ENCODE results near the gene EHMT1. TPM values are rescaled to one million over a fixed set of nuclear protein-coding genes. Genes with fewer than 3 reads are reported as not detected.

Gene EHMT1
- total and polyA plus RNA-seq, 2 donors from 2014 or later: 15.8 to 92.9 TPM

GRCh38 chr9:137690930-137691645 is 72.3 kb downstream of the EHMT1 start:
- no peak overlapping the region for H3K4me3 ChIP-seq (ENCODE audit: low read length in 3 of 3)
- intact Hi-C loops (cut with DNase I): no loop called here
- FAIRE-seq (no peak), DNase-seq (no peak)
- H3K4me1 ChIP-seq (ENCODE audit: control insufficient read depth in 2 of 3, insufficient read depth in 2 of 3, low read depth in 1 of 3, low read length in 3 of 3): peaks cover 0 to 3% (median 0%) of the 10 kb centered on the region in 3 donors
- H3K9ac ChIP-seq (ENCODE audit: low read length in 3 of 3): no peak overlapping the region
- H3K27ac ChIP-seq (ENCODE audit: low read depth in 2 of 2, low read length in 2 of 2): no peak overlapping the region
- no peaks in the 10 kb centered on the region for H3K36me3 ChIP-seq (ENCODE audit: control insufficient read depth in 2 of 3, insufficient read depth in 3 of 3, low read length in 3 of 3)
- H3K9me3 ChIP-seq (ENCODE audit: control insufficient read depth in 2 of 3, insufficient read depth in 1 of 3, low read length in 3 of 3): no peaks in the 10 kb centered on the region
- TF ChIP-seq CTCF (IDR thresholded peaks at IDR 0.05; ENCODE audit: borderline replicate concordance, extremely low read depth, insufficient read depth): no peak
- no peaks in the 10 kb centered on the region for H3K27me3 ChIP-seq (ENCODE audit: control insufficient read depth, insufficient read depth, low read length)

- no peak for DNase-seq
- Histone ChIP-seq H3K9ac (ENCODE audit: low read length in 3 of 3) (no peak overlapping the region), H3K36me3 (ENCODE audit: control insufficient read depth in 2 of 3, insufficient read depth in 3 of 3, low read length in 3 of 3) (no peaks in the 10 kb centered on the region), H3K4me1 (ENCODE audit: control insufficient read depth in 2 of 3, insufficient read depth in 2 of 3, low read depth in 1 of 3, low read length in 3 of 3) (peaks cover 0 to 3% (median 0%) of the 10 kb centered on the region in 3 donors), H3K27ac (ENCODE audit: low read depth in 2 of 2, low read length in 2 of 2) (no peak overlapping the region), H3K27me3 (ENCODE audit: control insufficient read depth, insufficient read depth, low read length) (no peaks in the 10 kb centered on the region), H3K4me3 (ENCODE audit: low read length in 3 of 3) (no peak overlapping the region), H3K9me3 (ENCODE audit: control insufficient read depth in 2 of 3, insufficient read depth in 1 of 3, low read length in 3 of 3) (no peaks in the 10 kb centered on the region)
- TF ChIP-seq CTCF (IDR thresholded peaks at IDR 0.05; ENCODE audit: borderline replicate concordance, extremely low read depth, insufficient read depth): no peak
- FAIRE-seq: no peak
- intact Hi-C loops (cut with DNase I): no loop called here
Observed at GRCh38 chr9:137691646-137692351, 73.0 kb downstream of the EHMT1 start.

GRCh38 chr9:137694236-137694959 is 75.6 kb downstream of the EHMT1 start:
- no peak for TF ChIP-seq CTCF (IDR thresholded peaks at IDR 0.05; ENCODE audit: borderline replicate concordance, extremely low read depth, insufficient read depth)
- H3K4me3 ChIP-seq (ENCODE audit: low read length in 3 of 3): no peak overlapping the region
- H3K27ac ChIP-seq (ENCODE audit: low read depth in 2 of 2, low read length in 2 of 2): no peak overlapping the region
- H3K27me3 ChIP-seq (ENCODE audit: control insufficient read depth, insufficient read depth, low read length): no peaks in the 10 kb centered on the region
- H3K9ac ChIP-seq (ENCODE audit: low read length in 3 of 3): no peak overlapping the region
- peaks cover 0 to 3% (median 0%) of the 10 kb centered on the region in 3 donors for H3K4me1 ChIP-seq (ENCODE audit: control insufficient read depth in 2 of 3, insufficient read depth in 2 of 3, low read depth in 1 of 3, low read length in 3 of 3)
- DNase-seq: no peak
- FAIRE-seq: no peak
- no peaks in the 10 kb centered on the region for H3K9me3 ChIP-seq (ENCODE audit: control insufficient read depth in 2 of 3, insufficient read depth in 1 of 3, low read length in 3 of 3)
- no peaks in the 10 kb centered on the region for H3K36me3 ChIP-seq (ENCODE audit: control insufficient read depth in 2 of 3, insufficient read depth in 3 of 3, low read length in 3 of 3)
- intact Hi-C loops (cut with DNase I): no loop called here

Measured in kidney (tissue), 14 donors.